Liver (tissue), 9 donors: Measurements from ENCODE around the gene MNAT1. TPM values are rescaled to one million over a fixed set of nuclear protein-coding genes. Genes with fewer than 3 reads are reported as not detected.

Experiments
- DNase-seq: peaks from one replicate; pipeline ENCODE4 v3.0.0-alpha.2; 2017; ENCODE audit warnings: low spot score
- H3K27ac ChIP-seq, 2 donors: one replicate each; pipeline ENCODE4 v1.7.0; 2013; ENCODE audit warnings: inconsistent platforms in 2 of 2, low read length in 2 of 2, control low read depth in 1 of 2, low read depth in 1 of 2, mild to moderate bottlenecking in 1 of 2
- H3K27me3 ChIP-seq, 4 donors: one replicate each; pipeline versions ENCODE4 v1.6.1 to v1.7.0; 2013; ENCODE audit warnings: low read length in 3 of 4, inconsistent platforms in 1 of 4, mild to moderate bottlenecking in 1 of 4, moderate library complexity in 1 of 4; ENCODE audit not compliant: control insufficient read depth in 4 of 4, insufficient read depth in 4 of 4
- H3K36me3 ChIP-seq, 4 donors: one replicate each; pipeline versions ENCODE4 v1.6.1 to v1.7.0; 2013; ENCODE audit warnings: low read length in 3 of 4, mild to moderate bottlenecking in 3 of 4, low read depth in 1 of 4, moderate library complexity in 1 of 4; ENCODE audit not compliant: control insufficient read depth in 4 of 4, insufficient read depth in 3 of 4
- H3K4me1 ChIP-seq, 4 donors: one replicate each; pipeline versions ENCODE4 v1.6.1 to v1.7.0; 2013; ENCODE audit warnings: low read length in 3 of 4, mild to moderate bottlenecking in 3 of 4, moderate library complexity in 1 of 4; ENCODE audit not compliant: control insufficient read depth in 4 of 4, insufficient read depth in 4 of 4
- H3K4me3 ChIP-seq, 3 donors: one replicate each; pipeline versions ENCODE4 v1.6.1 to v1.7.0; 2013; ENCODE audit warnings: low read length in 3 of 3, control low read depth in 1 of 3, low read depth in 1 of 3, mild to moderate bottlenecking in 1 of 3
- H3K9ac ChIP-seq, 2 donors: one replicate each; pipeline ENCODE4 v1.7.0; 2013; ENCODE audit warnings: low read length in 2 of 2, mild to moderate bottlenecking in 2 of 2, moderate library complexity in 2 of 2, control low read depth in 1 of 2, low read depth in 1 of 2
- H3K9me3 ChIP-seq, 4 donors: one replicate each; pipeline versions ENCODE4 v1.6.1 to v1.7.0; 2013; ENCODE audit warnings: low read length in 3 of 4; ENCODE audit not compliant: control insufficient read depth in 4 of 4
- ATF3 ChIP-seq: IDR thresholded peaks from 2 replicates; pipeline ENCODE4 v1.6.1; 2016; ENCODE audit warnings: antibody characterized with exemption
- EGR1 ChIP-seq, 2 donors: IDR thresholded peaks; 2 replicates each; pipeline ENCODE4 v1.6.1; 2016 to 2018; ENCODE audit warnings: antibody characterized with exemption in 2 of 2, low read depth in 2 of 2
- FOXA1 ChIP-seq: IDR thresholded peaks from 2 replicates; pipeline ENCODE4 v1.6.1; 2016; ENCODE audit warnings: antibody characterized with exemption
- FOXA2 ChIP-seq: IDR thresholded peaks from 2 replicates; pipeline ENCODE4 v1.6.1; 2016; ENCODE audit warnings: antibody characterized with exemption
- GABPA ChIP-seq, 2 donors: IDR thresholded peaks in 1 of 2; conservative IDR thresholded peaks in 1 of 2; 2 replicates each; pipeline ENCODE4 v1.6.1; 2016; ENCODE audit warnings: antibody characterized with exemption in 2 of 2, mild to moderate bottlenecking in 1 of 2, moderate library complexity in 1 of 2
- HNF4A ChIP-seq, 2 donors: conservative IDR thresholded peaks; 2 replicates each; pipeline ENCODE4 v1.6.1; 2016; ENCODE audit warnings: antibody characterized with exemption in 2 of 2, mild to moderate bottlenecking in 2 of 2
- HNF4G ChIP-seq: IDR thresholded peaks from 2 replicates; pipeline ENCODE4 v1.6.1; 2016; ENCODE audit warnings: antibody characterized with exemption
- JUND ChIP-seq, 2 donors: IDR thresholded peaks; 2 replicates each; pipeline ENCODE4 v1.6.1; 2016; ENCODE audit warnings: antibody characterized with exemption in 2 of 2
- MAX ChIP-seq: IDR thresholded peaks from 2 replicates; pipeline ENCODE4 v1.6.1; 2016; ENCODE audit warnings: antibody characterized with exemption
- NR2F2 ChIP-seq: IDR thresholded peaks from 2 replicates; pipeline ENCODE4 v1.6.1; 2016; ENCODE audit warnings: antibody characterized with exemption
- RAD21 ChIP-seq, 2 donors: IDR thresholded peaks; 2 replicates each; pipeline ENCODE4 v1.6.1; 2016; ENCODE audit warnings: antibody characterized with exemption in 2 of 2, mild to moderate bottlenecking in 2 of 2
- REST ChIP-seq: IDR thresholded peaks from 2 replicates; pipeline ENCODE4 v1.6.1; 2016; ENCODE audit warnings: antibody characterized with exemption, mild to moderate bottlenecking
- RXRA ChIP-seq, 2 donors: IDR thresholded peaks; 2 replicates each; pipeline ENCODE4 v1.6.1; 2017 to 2018; ENCODE audit warnings: antibody characterized with exemption in 2 of 2, mild to moderate bottlenecking in 1 of 2
- SP1 ChIP-seq: IDR thresholded peaks from 2 replicates; pipeline ENCODE4 v1.6.1; 2018; ENCODE audit warnings: antibody characterized with exemption, mild to moderate bottlenecking
- TAF1 ChIP-seq: conservative IDR thresholded peaks from 2 replicates; pipeline ENCODE4 v1.6.1; 2016; ENCODE audit warnings: antibody characterized with exemption, mild to moderate bottlenecking
- YY1 ChIP-seq: IDR thresholded peaks from 2 replicates; pipeline ENCODE4 v1.6.1; 2016; ENCODE audit warnings: antibody characterized with exemption, mild to moderate bottlenecking
- ZBTB33 ChIP-seq: IDR thresholded peaks from 2 replicates; pipeline ENCODE4 v1.6.1; 2016; ENCODE audit warnings: antibody characterized with exemption
- WGBS: extraction: QIAGEN DNeasy Blood & Tissue Kit; methylation state at CpG from one replicate; pipeline ENCODE4 v1.1.7; 2013; 5-methylcytosine and 5-hydroxymethylcytosine counted together
- polyA plus RNA-seq, 2 donors: library from polyadenylated mRNA; stranded (reverse) in 1 of 2; unstranded in 1 of 2; fragments of 200-250 nt in 1 of 2; fragments of >200 nt in 1 of 2; fragmentation: Nextera tagmentation in 1 of 2; extraction: Ambion mirVana in 1 of 2; gene quantifications; one replicate each; pipeline versions ENCODE4 v1.2.1 to v1.2.3, GENCODE V29; 2013 to 2015
- total RNA-seq, 2 donors: library from RNA; depleted of rRNA; stranded (reverse); fragments of >200 nt; gene quantifications; one replicate each; pipeline ENCODE4 v1.2.3, GENCODE V29; 2014
- donor health status: healthy.
- donor health status: healthy.
- donor health status: healthy.
- donor health status: healthy.
- donor health status: healthy.

MNAT1 gene
- total and polyA plus RNA-seq, 4 donors = 8.9 to 18.5 (median 14.6) TPM

- Histone ChIP-seq H3K27ac (peak overlapping the region; percentile 60 to 91), H3K9ac (peak overlapping the region; percentile 49 to 58), H3K4me3 (peak overlapping the region; percentile 62 to 94 (median 88)), H3K36me3 (no peaks in the 10 kb centered on the region), H3K9me3 (no peaks in the 10 kb centered on the region), H3K27me3 (no peaks in the 10 kb centered on the region), H3K4me1 (peaks cover 2 to 19% (median 15%) of the 10 kb centered on the region in 4 donors)
- no peak for DNase-seq
- TF ChIP-seq RAD21 (IDR thresholded peaks at IDR 0.05) (no peak), YY1 (no peak), SP1 (no peak), HNF4G (no peak), JUND (IDR thresholded peaks at IDR 0.05) (no peak), TAF1 (no peak), FOXA2 (no peak), EGR1 (IDR thresholded peaks at IDR 0.05; ENCODE audit: low read depth in 2 of 2) (no peak)
- WGBS = 13% methylated on average over 12 of the region's 12 CpGs
These were observed 247.3 kb downstream of the MNAT1 start for GRCh38 chr14:60981633-60982455.

- Histone ChIP-seq H3K27ac (no peak overlapping the region), H3K4me1 (peaks cover 2 to 19% (median 15%) of the 10 kb centered on the region in 4 donors), H3K9me3 (no peaks in the 10 kb centered on the region), H3K36me3 (peaks cover 0 to 7% (median 3%) of the 10 kb centered on the region in 4 donors), H3K27me3 (no peaks in the 10 kb centered on the region), H3K4me3 (no peak overlapping the region), H3K9ac (no peak overlapping the region)
- TF ChIP-seq YY1 (no peak), RXRA (IDR thresholded peaks at IDR 0.05) (no peak), ATF3 (no peak), HNF4G (no peak), ZBTB33 (no peak), FOXA1 (no peak), NR2F2 (no peak), MAX (no peak), SP1 (no peak), JUND (IDR thresholded peaks at IDR 0.05) (no peak), REST (no peak), HNF4A (conservative IDR thresholded peaks at IDR 0.05) (no peak), RAD21 (IDR thresholded peaks at IDR 0.05) (no peak), FOXA2 (no peak), GABPA (IDR thresholded peaks at IDR 0.05 in 1 of 2, conservative IDR thresholded peaks at IDR 0.05 in 1 of 2) (no peak), EGR1 (IDR thresholded peaks at IDR 0.05; ENCODE audit: low read depth in 2 of 2) (no peak), TAF1 (no peak)
- 90% methylated on average over 1 of the region's 1 CpG for WGBS
- DNase-seq = no peak
These were observed 249.6 kb downstream of the MNAT1 start for GRCh38 chr14:60984196-60984595.
